ENCODE data around the gene CAPN15. TPM values are rescaled to one million over a fixed set of nuclear protein-coding genes. Genes with fewer than 3 reads are reported as not detected.

The CAPN15 gene
- total and polyA plus RNA-seq, 11 donors, result 12.0 to 35.5 (median 20.3) TPM

- Histone ChIP-seq H3K4me3 (peak within 1 kb of the TSS; percentile 77 to 97 (median 90)), H3K36me3 (peaks cover 0 to 8% (median 0%) of the 10 kb centered on the region in 9 donors), H3K27ac (peak within 1 kb of the TSS; percentile 89 to 100 (median 98)), H3K27me3 (no peaks in the 10 kb centered on the region), H3K9me3 (no peaks in the 10 kb centered on the region), H3K4me1 (peaks cover 5 to 64% (median 34%) of the 10 kb centered on the region in 12 donors)
- intact Hi-C loops (cut with DNase I), result loop anchor here in 8 of 10 donors (1.0 to 10.0 kb wide), 7 partner anchors 38 to 65 kb away; partner anchors contain the start of genes METTL26 (in 3 of the 8), MCRIP2 (in 2 of the 8) and WDR90 (in 2 of the 8)
- peak; percentile 92 to 97 (median 96) for ATAC-seq
- 0 to 1% (median 1%) methylated on average over 18 to 67 of the region's 67 CpGs for WGBS, 4 donors
- peak; percentile 99 to 100 (median 100) for DNase-seq
- TF ChIP-seq POLR2A (IDR thresholded peaks at IDR 0.05) (no peak), CTCF (IDR thresholded peaks at IDR 0.05) (peak in 5 of 12 donors; percentile 23 to 44 (median 28))
Observed at GRCh38 chr16:589658-590187, 62.2 kb downstream of the CAPN15 start, which contains the start of gene RAB40C. RAB40C (plus strand) TSS chr16:590066; CDS start chr16:590292, 226 bp downstream.

DNA sequence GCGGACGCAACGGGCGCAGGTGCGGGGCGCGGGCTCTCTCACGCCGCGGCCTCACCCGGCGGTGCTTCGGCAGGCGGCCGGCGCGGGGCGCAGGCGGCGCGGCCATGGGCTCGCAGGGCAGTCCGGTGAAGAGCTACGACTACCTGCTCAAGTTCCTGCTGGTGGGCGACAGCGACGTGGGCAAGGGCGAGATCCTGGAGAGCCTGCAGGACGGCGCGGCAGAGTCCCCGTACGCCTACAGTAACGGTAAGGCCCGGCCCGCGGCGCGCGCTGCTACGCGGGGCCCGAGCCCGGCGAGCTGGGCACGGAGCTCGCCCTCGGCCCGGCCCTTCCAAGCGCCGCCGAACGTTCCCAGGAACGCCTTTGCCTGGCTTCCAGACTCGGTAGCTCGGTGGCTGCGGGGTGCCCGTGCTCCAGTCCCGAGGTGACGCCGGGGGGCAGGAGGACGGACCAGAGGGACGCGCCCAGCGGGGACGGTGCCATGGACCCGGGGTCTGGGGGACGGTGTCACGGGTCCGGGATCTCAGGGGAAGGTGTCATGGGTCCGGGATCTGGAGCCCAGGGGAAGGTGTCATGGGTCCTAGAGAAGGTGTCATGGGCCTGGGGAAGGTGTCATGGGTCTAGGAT is 62.8 kb downstream of the CAPN15 start:
- Histone ChIP-seq H3K36me3 (peaks cover 0 to 8% (median 0%) of the 10 kb centered on the region in 9 donors), H3K4me3 (peak overlapping the region; percentile 68 to 94 (median 90)), H3K4me1 (peaks cover 5 to 62% (median 34%) of the 10 kb centered on the region in 12 donors), H3K27me3 (no peaks in the 10 kb centered on the region), H3K27ac (peak overlapping the region in 11 of 12 donors; percentile 71 to 87 (median 79)), H3K9me3 (no peaks in the 10 kb centered on the region)
- DNase-seq, result peak in 1 of 5 donors; percentile 68
- ATAC-seq, result no peak
- peak in 1 of 12 donors; percentile 4 for TF ChIP-seq CTCF (IDR thresholded peaks at IDR 0.05)
- TF ChIP-seq POLR2A (IDR thresholded peaks at IDR 0.05), result no peak
- WGBS, 4 donors, result 0 to 1% (median 0%) methylated on average over 1 to 71 of the region's 71 CpGs
- intact Hi-C loops (cut with DNase I), result loop anchor here in 4 of 10 donors (1.0 to 5.0 kb wide), 4 partner anchors 37 to 62 kb away; partner anchors contain the start of gene METTL26 (in 2 of the 4)

GRCh38 chr16:590815-591200 is 63.3 kb downstream of the CAPN15 start:
- DNase-seq (no peak), ATAC-seq (no peak)
- intact Hi-C loops (cut with DNase I), result loop anchor here in 4 of 10 donors (1.0 to 5.0 kb wide), 4 partner anchors 36 to 62 kb away; partner anchors contain the start of gene METTL26 (in 2 of the 4)
- Histone ChIP-seq H3K27ac (peak overlapping the region in 4 of 12 donors; percentile 78 to 87 (median 84)), H3K4me1 (peaks cover 5 to 59% (median 31%) of the 10 kb centered on the region in 12 donors), H3K4me3 (peak overlapping the region; percentile 68 to 94 (median 90)), H3K36me3 (peaks cover 0 to 8% (median 0%) of the 10 kb centered on the region in 9 donors), H3K27me3 (no peaks in the 10 kb centered on the region), H3K9me3 (no peaks in the 10 kb centered on the region)
- WGBS, 4 donors, result 43 to 57% (median 47%) methylated on average over 10 of the region's 10 CpGs
- TF ChIP-seq CTCF (IDR thresholded peaks at IDR 0.05) (no peak), POLR2A (IDR thresholded peaks at IDR 0.05) (no peak)

DNA sequence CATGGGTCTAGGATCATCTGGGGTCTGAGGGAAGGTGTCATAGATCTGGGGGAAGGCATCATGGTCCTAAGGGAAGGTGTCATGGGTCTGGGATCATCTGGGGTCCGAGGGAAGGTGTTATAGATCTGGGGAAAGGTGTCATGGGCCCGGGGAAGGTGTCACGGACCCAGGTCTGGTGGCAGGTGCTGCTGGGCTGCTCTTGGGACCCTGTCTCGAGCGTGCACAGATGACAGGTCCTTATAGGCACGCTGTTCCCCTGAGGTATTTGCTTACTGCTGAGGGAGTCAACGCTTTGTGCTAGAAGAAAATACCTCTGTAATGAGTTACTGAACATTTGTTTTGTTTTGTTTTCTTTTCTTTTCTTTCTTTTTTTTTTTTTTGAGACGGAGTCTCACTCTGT is 63.7 kb downstream of the CAPN15 start:
- Histone ChIP-seq H3K4me3 (peak overlapping the region in 3 of 12 donors; percentile 12 to 91 (median 90)), H3K9me3 (no peaks in the 10 kb centered on the region), H3K27me3 (no peaks in the 10 kb centered on the region), H3K36me3 (peaks cover 0 to 8% (median 0%) of the 10 kb centered on the region in 9 donors), H3K4me1 (peaks cover 5 to 57% (median 31%) of the 10 kb centered on the region in 12 donors), H3K27ac (no peak overlapping the region)
- intact Hi-C loops (cut with DNase I), result loop anchor here in 4 of 10 donors (2.0 to 5.0 kb wide), 3 partner anchors 36 to 62 kb away; partner anchors contain the start of gene METTL26 (in 1 of the 4)
- ATAC-seq (no peak), DNase-seq (no peak)
- TF ChIP-seq POLR2A (IDR thresholded peaks at IDR 0.05) (no peak), CTCF (IDR thresholded peaks at IDR 0.05) (no peak)
- 77 to 89% (median 82%) methylated on average over 8 of the region's 8 CpGs for WGBS, 4 donors

Measured in heart left ventricle (tissue), 16 donors.